ENCODE results near the gene PDS5B. TPM values are rescaled to one million over a fixed set of nuclear protein-coding genes. Genes with fewer than 3 reads are reported as not detected.

The PDS5B gene
- total and polyA plus RNA-seq, 9 of the 15 experiments (the other 6 are each of a cell fraction or from before 2014, with no cell fraction given) = 6.2 to 23.7 (median 13.1) TPM

DNA sequence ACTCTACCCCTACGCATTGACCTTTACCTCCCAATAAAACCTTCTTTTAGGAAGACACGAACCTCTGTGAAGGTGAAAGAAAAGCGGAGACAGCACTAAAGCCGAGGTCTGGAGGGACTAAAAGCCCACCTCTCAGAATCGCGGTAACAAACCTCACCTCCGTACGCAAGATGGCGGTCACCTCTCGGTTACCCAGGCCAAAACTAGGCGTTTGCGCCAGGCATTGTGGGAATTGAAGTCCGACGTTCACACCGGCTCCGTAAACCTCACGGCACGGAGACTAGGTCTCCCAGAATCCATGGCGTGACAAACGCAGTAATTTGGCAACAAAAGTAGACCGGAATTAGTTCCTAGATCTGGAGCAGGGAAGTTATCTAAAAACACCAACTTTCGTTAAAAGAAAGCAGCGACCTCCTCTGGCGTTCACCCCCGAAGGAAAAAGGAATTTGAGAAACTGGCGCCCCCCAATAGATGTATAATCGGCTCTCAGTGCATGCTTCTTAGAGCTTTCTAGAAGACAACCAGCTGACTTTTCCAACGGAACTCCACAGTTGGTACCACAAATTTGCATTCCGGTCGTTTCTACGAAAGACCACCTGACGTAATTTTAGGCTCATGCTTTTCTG is 47.5 kb upstream of the PDS5B start, which contains the start of gene N4BP2L2 (continued):
- TF ChIP-seq POLR2B (IDR thresholded peaks at IDR 0.05; ENCODE audit: low read depth, partially characterized antibody) (peak; percentile 61), FOSL1 (tag; conservative IDR thresholded peaks at IDR 0.05) (no peak; the same call in 1 of the 2 replicates), IRF2 (CRISPR knock-in tag; IDR thresholded peaks at IDR 0.05) (no peak), HNRNPL (IDR thresholded peaks at IDR 0.05; ENCODE audit: low read depth, low read length) (no peak), MLLT1 (IDR thresholded peaks at IDR 0.05) (peak in 1 of 2 experiments; percentile 16; a peak in 1 of 4 replicates), TCF7L2 (IDR thresholded peaks at IDR 0.05; ENCODE audit: low read depth, low read length) (no peak; the same call in 1 of the 2 replicates), USF1 (CRISPR knock-in tag; IDR thresholded peaks at IDR 0.05) (no peak), CBX2 (IDR thresholded peaks at IDR 0.05; ENCODE audit: insufficient read depth, low read length, poor library complexity, severe bottlenecking) (no peak), TARDBP (IDR thresholded peaks at IDR 0.05) (no peak), ADNP (tag; IDR thresholded peaks at IDR 0.05) (no peak), BCL6 (CRISPR knock-in tag; IDR thresholded peaks at IDR 0.05) (no peak), ZNF740 (CRISPR knock-in tag; IDR thresholded peaks at IDR 0.05) (no peak), ZNF740 (tag; IDR thresholded peaks at IDR 0.05) (no peak), CBX5 (IDR thresholded peaks at IDR 0.05; ENCODE audit: borderline replicate concordance, low read depth) (no peak), MAFG (tag; conservative IDR thresholded peaks at IDR 0.05) (no peak), GABPB1 (CRISPR knock-in tag; IDR thresholded peaks at IDR 0.05) (no peak), GATAD2A (IDR thresholded peaks at IDR 0.05) (no peak), CREB1 (IDR thresholded peaks at IDR 0.05) (peak; percentile 61), CREB1 (CRISPR knock-in tag; IDR thresholded peaks at IDR 0.05) (0 out of 2 replicates have a peak, but pooled peaks have one; percentile 49)
- TF ChIP-seq, protein P1, sequence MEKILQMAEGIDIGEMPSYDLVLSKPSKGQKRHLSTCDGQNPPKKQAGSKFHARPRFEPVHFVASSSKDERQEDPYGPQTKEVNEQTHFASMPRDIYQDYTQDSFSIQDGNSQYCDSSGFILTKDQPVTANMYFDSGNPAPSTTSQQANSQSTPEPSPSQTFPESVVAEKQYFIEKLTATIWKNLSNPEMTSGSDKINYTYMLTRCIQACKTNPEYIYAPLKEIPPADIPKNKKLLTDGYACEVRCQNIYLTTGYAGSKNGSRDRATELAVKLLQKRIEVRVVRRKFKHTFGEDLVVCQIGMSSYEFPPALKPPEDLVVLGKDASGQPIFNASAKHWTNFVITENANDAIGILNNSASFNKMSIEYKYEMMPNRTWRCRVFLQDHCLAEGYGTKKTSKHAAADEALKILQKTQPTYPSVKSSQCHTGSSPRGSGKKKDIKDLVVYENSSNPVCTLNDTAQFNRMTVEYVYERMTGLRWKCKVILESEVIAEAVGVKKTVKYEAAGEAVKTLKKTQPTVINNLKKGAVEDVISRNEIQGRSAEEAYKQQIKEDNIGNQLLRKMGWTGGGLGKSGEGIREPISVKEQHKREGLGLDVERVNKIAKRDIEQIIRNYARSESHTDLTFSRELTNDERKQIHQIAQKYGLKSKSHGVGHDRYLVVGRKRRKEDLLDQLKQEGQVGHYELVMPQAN (IDR thresholded peaks at IDR 0.05; ENCODE audit: borderline replicate concordance) = no peak; the same call in 1 of the 2 replicates
- TF ChIP-seq, protein P2, sequence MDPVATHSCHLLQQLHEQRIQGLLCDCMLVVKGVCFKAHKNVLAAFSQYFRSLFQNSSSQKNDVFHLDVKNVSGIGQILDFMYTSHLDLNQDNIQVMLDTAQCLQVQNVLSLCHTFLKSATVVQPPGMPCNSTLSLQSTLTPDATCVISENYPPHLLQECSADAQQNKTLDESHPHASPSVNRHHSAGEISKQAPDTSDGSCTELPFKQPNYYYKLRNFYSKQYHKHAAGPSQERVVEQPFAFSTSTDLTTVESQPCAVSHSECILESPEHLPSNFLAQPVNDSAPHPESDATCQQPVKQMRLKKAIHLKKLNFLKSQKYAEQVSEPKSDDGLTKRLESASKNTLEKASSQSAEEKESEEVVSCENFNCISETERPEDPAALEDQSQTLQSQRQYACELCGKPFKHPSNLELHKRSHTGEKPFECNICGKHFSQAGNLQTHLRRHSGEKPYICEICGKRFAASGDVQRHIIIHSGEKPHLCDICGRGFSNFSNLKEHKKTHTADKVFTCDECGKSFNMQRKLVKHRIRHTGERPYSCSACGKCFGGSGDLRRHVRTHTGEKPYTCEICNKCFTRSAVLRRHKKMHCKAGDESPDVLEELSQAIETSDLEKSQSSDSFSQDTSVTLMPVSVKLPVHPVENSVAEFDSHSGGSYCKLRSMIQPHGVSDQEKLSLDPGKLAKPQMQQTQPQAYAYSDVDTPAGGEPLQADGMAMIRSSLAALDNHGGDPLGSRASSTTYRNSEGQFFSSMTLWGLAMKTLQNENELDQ (CRISPR knock-in tag; IDR thresholded peaks at IDR 0.05; ENCODE audit: borderline replicate concordance) = no peak
